A549 (cell line): ENCODE data around the gene FAM107B.

Experiments
- HES2 ChIP-seq: fragments of >200 bp; sonication (Bioruptor Twin); formaldehyde crosslinking; IDR thresholded peaks from 2 replicates; pipeline ENCODE4 v1.6.1; 2016
- MYC ChIP-seq: IDR thresholded peaks from 2 replicates; pipeline ENCODE4 v1.6.1; 2012; ENCODE audit warnings: mild to moderate bottlenecking, inconsistent platforms, low read length, improper control_type of control experiment, borderline replicate concordance
- TF ChIP-seq, protein P1 (sequence below): fragments of >200 bp; sonication (Bioruptor Twin); formaldehyde crosslinking; IDR thresholded peaks from 3 replicates; pipeline ENCODE4 v1.5.1; 2016

DNA sequence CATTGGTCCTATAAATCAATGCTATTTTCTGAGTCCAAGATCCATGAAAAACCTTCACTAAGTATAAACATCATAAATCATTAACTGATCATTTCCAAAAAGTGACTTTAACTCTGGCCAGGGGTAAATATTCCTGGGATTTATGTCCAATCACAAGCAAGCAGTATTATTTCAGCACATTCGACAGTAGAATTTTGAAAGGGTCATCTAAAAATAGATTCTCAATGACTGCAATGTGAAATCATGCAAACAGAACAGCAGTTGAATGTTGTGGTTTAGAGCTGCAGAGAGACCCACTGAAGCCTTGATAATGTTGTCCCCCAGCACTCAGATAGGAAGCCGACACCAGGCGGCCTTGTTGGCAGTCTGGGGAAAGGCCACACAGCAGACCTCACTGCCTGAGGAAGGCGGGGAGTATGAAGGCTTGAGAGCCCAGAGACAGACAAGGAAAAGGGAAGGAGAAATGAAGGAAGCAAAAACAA lies 38.1 kb downstream of the FAM107B start:
- TF ChIP-seq, protein P1, sequence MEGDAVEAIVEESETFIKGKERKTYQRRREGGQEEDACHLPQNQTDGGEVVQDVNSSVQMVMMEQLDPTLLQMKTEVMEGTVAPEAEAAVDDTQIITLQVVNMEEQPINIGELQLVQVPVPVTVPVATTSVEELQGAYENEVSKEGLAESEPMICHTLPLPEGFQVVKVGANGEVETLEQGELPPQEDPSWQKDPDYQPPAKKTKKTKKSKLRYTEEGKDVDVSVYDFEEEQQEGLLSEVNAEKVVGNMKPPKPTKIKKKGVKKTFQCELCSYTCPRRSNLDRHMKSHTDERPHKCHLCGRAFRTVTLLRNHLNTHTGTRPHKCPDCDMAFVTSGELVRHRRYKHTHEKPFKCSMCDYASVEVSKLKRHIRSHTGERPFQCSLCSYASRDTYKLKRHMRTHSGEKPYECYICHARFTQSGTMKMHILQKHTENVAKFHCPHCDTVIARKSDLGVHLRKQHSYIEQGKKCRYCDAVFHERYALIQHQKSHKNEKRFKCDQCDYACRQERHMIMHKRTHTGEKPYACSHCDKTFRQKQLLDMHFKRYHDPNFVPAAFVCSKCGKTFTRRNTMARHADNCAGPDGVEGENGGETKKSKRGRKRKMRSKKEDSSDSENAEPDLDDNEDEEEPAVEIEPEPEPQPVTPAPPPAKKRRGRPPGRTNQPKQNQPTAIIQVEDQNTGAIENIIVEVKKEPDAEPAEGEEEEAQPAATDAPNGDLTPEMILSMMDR: no peak
- TF ChIP-seq MYC: no peak
- TF ChIP-seq HES2: no peak
